ENCODE data around the gene C3orf80.
"Not testable (repeated sequence)": the region's sequence is repeated elsewhere in the genome, so short reads cannot be mapped to it uniquely, and the experiment has no call there.

C3orf80 gene

DNA sequence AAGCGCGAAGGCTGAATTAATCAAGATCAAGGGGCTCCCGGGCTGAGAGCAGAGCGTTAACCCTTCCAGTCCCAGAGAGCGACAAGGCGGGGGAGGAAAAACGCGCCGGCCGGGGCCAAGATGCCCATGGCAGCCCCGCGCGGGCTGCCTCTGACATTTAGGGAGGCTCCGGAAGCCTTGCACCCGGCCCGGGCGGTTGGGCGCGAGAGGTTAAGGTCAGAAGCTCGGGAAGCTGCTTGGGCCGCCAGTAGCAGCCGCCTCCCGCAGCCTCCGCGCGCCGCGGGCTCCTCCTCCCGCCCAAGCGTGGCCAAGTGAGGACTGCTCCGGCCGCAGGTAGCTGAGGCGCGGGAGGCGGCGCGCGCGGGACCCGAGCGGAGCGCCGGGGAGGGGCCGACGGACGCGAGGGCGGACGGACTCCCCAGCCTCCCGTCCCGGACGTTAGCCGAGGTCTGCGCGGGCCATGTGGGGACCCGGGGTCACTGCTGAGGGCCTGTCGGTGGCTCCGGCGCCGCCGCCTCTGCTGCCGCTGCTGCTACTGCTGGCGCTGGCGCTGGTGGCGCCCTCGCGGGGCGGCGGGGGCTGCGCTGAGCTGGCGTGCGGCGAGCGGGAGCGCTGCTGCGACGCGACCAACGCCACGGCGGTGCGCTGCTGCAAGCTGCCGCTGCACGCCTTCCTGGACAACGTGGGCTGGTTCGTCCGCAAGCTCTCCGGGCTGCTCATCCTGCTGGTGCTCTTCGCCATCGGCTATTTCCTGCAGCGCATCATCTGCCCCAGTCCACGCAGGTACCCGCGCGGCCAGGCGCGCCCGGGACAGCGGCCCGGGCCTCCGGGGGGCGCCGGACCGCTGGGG, at the start of gene C3orf80:
TSS of gene C3orf80 (plus strand) at position 247 of the 850 bp plus-strand sequence. CDS start at position 461, 214 bp downstream.
- no peak for FAIRE-seq

DNA sequence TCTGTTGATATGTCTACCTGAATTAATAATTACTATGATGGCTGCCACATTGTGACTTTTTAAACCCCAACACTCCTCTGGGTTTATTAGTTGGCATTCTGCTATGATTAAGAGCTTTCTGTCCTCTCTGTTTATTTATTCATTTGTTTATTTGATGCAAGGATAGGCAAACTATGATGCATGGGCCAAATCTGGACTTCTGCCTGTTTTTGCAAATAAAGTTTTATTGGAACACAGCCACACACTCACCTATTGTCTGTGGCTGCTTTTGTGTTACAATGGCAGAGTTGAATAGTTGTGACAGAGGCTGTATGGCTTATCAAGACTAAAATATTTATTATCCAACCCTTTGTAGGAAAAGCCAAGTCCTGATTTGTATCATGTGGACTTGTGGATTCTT, 48.3 kb upstream of the C3orf80 start:
- FAIRE-seq, result no peak

- not testable (repeated sequence) for FAIRE-seq
These were observed 46.6 kb upstream of the C3orf80 start for GRCh38 chr3:160178661-160179060.

DNA sequence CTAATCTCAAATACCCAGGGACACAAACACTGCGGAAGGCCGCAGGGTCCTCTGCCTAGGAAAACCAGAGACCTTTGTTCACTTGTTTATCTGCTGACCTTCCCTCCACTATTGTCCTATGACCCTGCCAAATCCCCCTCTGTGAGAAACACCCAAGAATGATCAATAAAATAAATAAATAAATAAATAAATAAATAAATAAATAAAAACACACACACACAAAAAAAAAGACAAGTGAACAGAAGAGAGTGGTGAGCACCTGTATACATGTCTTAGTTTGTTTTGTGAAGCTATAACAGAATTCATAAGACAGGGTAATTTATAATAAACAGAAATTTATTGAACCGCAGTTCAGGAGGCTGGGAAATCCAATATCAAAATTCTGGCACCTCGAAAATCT, 45.8 kb upstream of the C3orf80 start:
- not testable (repeated sequence) for FAIRE-seq

GRCh38 chr3:160179906-160180305, 45.3 kb upstream of the C3orf80 start:
- FAIRE-seq, result no peak

GRCh38 chr3:160180581-160181216, 44.5 kb upstream of the C3orf80 start:
- no peak for FAIRE-seq

DNA sequence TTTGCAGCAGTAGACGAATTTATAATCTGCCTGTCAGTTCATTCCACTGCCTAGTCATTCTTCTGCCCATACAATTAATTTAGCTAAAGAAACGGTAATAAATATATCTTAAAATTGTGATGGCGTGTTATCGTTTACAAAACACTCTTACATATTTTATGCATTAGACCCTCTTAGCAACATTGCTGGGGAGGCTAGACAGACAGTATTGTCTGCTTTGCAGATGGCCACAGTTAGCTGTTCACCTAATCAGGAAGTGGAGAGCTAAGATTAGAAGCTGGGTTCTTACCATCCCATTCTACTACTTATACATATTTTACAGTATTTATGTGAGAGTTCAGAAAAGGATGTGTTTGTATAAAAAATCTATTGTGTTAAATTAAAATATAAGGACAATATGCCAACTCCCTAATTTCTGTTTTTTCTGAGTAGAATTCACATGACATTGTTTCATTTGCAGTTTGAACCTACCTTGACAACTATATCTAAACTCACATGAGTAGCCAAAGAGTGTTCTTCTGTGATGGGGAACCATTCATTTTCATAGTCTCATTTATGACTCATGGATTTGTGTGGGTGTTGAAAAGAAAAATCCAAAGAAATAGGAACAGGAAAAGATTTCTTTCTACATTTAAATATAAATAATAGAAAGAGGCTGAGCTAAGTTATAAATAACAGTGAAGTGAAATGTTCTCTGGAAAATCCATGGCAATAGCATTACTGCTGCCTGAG, 41.7 kb upstream of the C3orf80 start:
- FAIRE-seq, result no peak

GRCh38 chr3:160184655-160185054, 40.6 kb upstream of the C3orf80 start:
- FAIRE-seq, result no peak

DNA sequence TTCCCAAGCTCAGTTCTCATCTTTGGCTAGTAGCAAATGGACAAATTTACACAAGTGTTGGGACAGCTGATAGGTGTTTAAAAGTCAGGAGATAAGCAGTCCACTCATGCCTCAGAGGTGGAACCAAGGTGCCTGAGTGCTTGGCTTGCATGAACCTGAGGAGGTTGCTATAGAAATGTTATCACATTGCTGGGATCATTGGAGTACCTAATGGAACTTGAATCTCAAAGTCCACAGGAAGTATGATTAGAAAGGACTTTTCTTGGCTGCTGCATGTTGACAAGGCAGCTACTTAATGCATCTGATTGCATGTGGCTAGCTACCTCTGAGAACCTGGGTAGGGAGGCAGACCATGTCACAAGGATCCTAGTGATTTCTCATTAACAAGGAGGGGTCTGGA, 39.5 kb upstream of the C3orf80 start:
- no peak for FAIRE-seq

DNA sequence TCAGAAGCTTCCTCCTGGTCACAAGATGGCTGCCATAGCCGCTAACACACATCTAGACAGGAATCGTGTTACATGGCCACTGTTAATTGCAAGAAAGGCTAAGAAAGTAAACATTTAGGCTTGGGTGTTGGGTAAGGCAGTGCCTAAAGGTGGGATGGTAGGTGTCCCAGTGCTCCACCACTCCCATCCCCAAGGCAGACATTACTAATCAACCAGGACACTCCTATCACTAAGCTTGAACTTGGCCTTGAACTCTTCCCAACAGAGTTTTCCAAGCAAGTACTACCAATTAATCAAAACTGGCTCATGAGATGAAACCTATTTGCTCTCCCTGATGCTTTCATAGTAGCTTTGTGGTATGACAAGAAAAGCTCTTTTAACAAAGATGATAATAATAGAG, 37.9 kb upstream of the C3orf80 start:
- no peak for FAIRE-seq

DNA sequence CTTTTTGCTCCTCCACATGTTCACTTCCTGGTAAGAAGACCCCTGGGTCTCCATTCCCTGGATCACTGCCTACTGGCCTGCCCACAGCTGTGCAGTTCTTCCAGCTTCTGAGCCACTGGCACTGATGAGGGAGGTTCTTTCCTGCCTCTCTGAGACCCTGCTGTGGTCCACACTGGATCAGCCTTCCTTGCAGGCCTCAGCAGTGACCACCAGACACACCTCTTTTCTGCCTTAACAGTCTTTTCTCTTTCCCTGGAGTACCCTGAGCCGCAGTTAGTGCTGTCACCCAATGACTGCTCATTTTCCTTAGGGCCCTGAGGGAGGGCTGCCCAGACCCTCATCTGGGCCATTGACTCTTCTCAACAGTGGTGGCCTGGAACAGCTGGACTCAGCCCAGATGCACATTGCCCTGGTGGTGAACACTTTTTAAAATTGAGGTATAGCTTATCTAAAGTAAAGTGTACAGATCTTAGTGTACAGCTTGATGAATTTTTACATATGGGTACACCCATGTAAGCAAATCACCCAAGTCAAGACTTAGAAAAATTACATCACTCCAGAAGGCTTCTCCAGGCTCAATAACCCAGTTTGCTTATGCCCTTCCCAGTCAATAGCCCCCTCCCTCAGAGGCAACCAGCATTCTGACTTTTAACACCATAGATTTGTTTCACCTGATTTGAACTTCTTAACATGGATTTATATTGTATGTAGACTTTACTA, 32.8 kb upstream of the C3orf80 start:
- no peak for FAIRE-seq

DNA sequence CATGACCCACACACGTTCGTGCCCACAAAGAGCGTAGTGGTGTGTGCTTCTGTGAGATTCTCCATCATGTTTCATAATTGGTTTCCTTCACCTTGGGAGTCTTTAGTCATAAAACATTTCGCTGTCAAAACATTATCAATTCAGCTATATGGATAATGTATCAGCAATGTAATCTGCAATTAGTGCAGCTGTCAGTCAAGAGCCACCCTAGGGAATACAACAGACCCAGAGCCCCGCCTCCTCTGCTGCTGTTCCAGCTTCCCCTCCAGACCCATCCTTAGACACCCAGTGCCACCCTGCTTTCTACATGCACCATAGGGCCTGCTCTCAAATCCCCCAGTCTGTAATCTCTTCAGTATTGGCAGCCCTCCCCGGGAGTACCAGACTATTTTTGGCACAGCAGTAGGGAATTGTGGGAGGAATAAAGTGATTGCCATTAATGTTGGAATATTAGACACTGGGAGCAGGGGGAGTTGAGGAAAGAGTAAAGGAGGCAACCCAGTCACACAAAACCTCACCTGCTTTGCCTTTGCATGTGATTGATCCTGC, 31.5 kb upstream of the C3orf80 start:
- FAIRE-seq, result no peak

DNA sequence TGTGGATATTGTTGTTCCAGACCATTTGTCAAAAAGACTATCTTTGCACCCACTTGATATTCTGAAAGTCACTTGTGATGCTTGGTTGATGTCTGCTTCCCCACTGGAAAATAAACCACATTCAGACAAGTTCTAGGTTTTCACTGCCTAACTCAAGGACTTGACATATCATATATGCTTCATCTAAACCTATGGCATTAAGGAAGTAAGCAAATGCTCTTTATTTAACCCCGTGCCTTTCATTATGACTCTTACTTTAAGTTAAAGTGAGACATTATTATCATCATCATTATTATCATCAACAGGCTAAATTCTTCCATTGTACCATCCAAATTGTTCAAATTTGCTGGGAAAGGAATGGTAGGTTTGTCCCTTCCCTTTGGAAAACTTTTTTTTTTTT, 30.8 kb upstream of the C3orf80 start:
- no peak for FAIRE-seq

DNA sequence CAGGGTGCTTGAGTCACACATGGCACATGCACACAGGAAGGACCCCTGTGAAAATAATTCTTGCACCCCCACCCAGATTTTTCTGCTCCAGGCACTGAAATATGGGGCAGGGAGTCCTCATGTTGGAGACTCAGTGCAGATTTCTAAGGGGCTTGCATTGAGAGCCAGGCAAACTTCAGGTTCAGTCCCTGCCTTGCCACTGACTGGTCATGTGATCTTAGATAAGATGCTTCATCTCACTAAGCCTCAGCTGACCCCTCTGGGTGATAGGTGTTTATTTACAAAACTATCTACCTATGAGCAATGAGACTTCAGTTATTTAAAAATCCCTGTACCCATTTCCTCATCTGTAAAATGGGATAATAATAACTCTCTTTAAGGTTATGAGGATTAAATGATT, 30.1 kb upstream of the C3orf80 start:
- no peak for FAIRE-seq

- no peak for FAIRE-seq
These were observed 28.6 kb upstream of the C3orf80 start for GRCh38 chr3:160196511-160197104.

GRCh38 chr3:160199108-160199507, 26.1 kb upstream of the C3orf80 start:
- no peak for FAIRE-seq

- FAIRE-seq, result no peak
These were observed 24.9 kb upstream of the C3orf80 start for GRCh38 chr3:160200353-160200752.

DNA sequence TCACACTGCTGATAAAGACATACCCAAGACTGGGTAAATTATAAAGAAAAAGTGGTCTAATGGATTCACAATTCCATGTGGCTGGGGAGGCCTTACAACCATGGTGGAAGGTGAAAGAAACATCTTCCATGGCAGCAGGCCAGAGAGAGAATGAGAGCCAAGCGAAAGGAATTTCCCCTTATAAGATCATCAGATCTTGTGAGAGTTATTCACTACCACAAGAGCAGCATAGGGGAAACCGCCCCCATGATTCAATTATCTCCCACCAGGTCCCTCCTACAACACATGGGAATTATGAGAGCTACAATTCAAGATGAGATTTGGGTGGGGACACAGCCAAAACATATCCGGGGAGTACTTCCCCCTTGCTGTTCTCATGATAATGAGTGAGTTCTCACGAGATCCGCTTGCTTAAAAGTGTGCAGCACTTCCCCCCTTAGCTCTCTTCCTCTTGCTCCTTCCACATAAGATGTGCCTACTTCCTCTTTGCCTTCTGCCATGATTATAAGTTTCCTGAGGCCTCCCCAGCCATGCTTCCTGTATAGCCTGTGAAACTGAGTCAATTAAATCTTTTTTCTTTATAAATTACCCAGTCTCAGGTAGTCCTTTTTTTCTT, 20.7 kb upstream of the C3orf80 start:
- not testable (repeated sequence) for FAIRE-seq

DNA sequence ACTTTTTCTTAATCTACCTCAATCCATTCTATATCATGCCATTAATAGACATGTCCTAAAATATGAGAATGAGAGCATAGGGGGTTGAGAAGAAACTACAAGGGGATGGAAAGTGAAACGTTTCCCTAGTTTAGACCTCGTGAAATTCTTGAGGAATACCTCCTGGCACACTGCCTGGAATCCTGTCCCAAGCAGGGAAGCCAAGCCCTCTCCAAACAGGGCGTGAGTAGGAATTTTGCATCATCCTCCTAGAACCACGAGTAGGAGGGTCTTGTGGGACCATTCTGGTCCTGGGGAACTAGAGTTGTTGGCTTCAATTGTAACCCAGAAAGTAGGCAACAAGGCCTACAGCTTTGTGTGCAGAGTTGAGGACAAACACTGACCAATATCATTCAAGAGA, 19.6 kb upstream of the C3orf80 start:
- no peak for FAIRE-seq

- FAIRE-seq, result no peak
These were observed 14.9 kb upstream of the C3orf80 start for GRCh38 chr3:160210341-160210740.

DNA sequence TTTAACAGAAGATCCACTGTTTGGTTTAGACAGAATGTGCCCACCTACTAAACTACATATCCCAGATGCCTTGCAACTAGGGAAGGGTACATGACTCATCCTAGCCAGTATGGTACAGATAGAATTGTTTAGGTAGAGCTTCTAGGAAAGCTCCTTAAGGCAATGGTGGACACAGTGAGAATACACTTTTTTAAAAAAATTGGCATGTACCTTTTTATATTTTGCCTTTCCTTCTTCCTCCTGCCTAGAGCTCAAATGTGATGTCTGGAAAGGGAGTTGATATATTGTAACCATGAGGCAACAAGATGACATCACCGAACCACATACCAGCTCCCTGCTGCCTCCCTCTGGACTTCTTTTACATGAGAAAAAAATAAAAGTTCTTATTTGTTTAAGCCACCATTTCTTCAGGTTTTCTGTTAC, 14.4 kb upstream of the C3orf80 start:
- no peak for FAIRE-seq

GRCh38 chr3:160213191-160213590, 12.0 kb upstream of the C3orf80 start:
- FAIRE-seq, result no peak

Measured in colon (tissue), 2 donors.